HepG2 (cell line): ENCODE data around the gene C2orf15. TPM values are rescaled to one million over a fixed set of nuclear protein-coding genes. Genes with fewer than 3 reads are reported as not detected.

ENCODE experiments used
- ATAC-seq: fragments of 200-7000 bp; cut with Tn5 transposase; 3 replicates; pipeline ENCODE4 v1.9.1; 2020; ENCODE audit warnings: mild to moderate bottlenecking, moderate library complexity
- BruUV-seq: library from RNA; stranded (reverse); fragments of 400-500 nt; replicated peaks from 2 replicates; lab custom pipeline; 2021; lab: Mats Ljungman, UMichigan
- CTCF ChIA-PET: fragments of 300-600 bp; formaldehyde crosslinking; extraction: SDS; loops from one replicate; lab custom pipeline; 2021; ENCODE audit warnings: low total read pairs, inconsistent platforms, low intra/inter-chr PET ratio; lab: Yijun Ruan, JAX
- POLR2A ChIA-PET: fragments of 350-600 bp; sonication (Branson Sonifier 250); formaldehyde crosslinking; loops from one replicate; lab custom pipeline; 2020; ENCODE audit warnings: antibody characterized with exemption, inconsistent platforms; lab: Yijun Ruan, JAX
- DNase-seq: peaks from one replicate; pipeline ENCODE4 v3.0.0-alpha.2; 2015; ENCODE audit warnings: low spot score
- FAIRE-seq: peaks from 3 replicates; lab custom pipeline; 2011; peaks lifted over from hg19 to GRCh38; lab: Jason Lieb, UNC
- H2AFZ ChIP-seq: one replicate; pipeline ENCODE4 v1.6.1; 2011; ENCODE audit warnings: low read length, inconsistent platforms
- H3K27ac ChIP-seq: fragments of 300-600 bp; 3 replicates; pipeline ENCODE4 v1.8.0; 2011; ENCODE audit warnings: mixed run types, mild to moderate bottlenecking, mixed read lengths, low read length, inconsistent platforms; ENCODE audit not compliant: insufficient read depth; ENCODE audit errors: extremely low read length
- H3K27me3 ChIP-seq, 2 experiments: fragments of 200-600 bp in 1 of 2; 2 replicates in 1 of 2; 3 replicates in 1 of 2; pipeline versions ENCODE4 v1.6.0 to v1.8.0; 2011; ENCODE audit warnings: low read length in 2 of 2, mild to moderate bottlenecking in 2 of 2, moderate library complexity in 2 of 2, inconsistent platforms in 1 of 2; ENCODE audit not compliant: insufficient read depth in 2 of 2, control insufficient read depth in 1 of 2
- H3K36me3 ChIP-seq, 2 experiments: fragments of 200-600 bp in 1 of 2; replicated peaks in 1 of 2; 2 replicates in 1 of 2; 3 replicates in 1 of 2; pipeline versions ENCODE4 v1.5.1 to v1.8.0; 2011; ENCODE audit warnings: low read length in 2 of 2, inconsistent platforms in 1 of 2; ENCODE audit not compliant: insufficient read depth in 2 of 2, control insufficient read depth in 1 of 2
- H3K4me1 ChIP-seq: 2 replicates; pipeline ENCODE4 v1.5.1; 2012; ENCODE audit warnings: low read length, inconsistent platforms; ENCODE audit not compliant: insufficient read depth
- H3K4me2 ChIP-seq: 2 replicates; pipeline ENCODE4 v1.6.0; 2011; ENCODE audit warnings: low read depth, low read length, inconsistent platforms
- H3K4me3 ChIP-seq, 3 experiments: fragments of 200-600 bp in 1 of 3; sonication (generic), shearing (Covaris generic) in 1 of 3; replicated peaks in 1 of 3; 2 replicates each; pipeline ENCODE4 v1.5.1; 2011 to 2016; ENCODE audit warnings: low read length in 3 of 3, inconsistent platforms in 2 of 3, low read depth in 2 of 3, mild to moderate bottlenecking in 2 of 3, control low read depth in 1 of 3, mixed read lengths in 1 of 3; ENCODE audit not compliant: insufficient read depth in 1 of 3
- H3K79me2 ChIP-seq: one replicate; pipeline ENCODE4 v1.6.1; 2011; ENCODE audit warnings: low read length, inconsistent platforms; ENCODE audit not compliant: insufficient read depth
- H3K9ac ChIP-seq: 2 replicates; pipeline ENCODE4 v1.6.0; 2011; ENCODE audit warnings: mild to moderate bottlenecking, low read depth, low read length, inconsistent platforms; ENCODE audit not compliant: insufficient read depth
- H3K9me3 ChIP-seq: 2 replicates; pipeline ENCODE4 v1.5.1; 2012; ENCODE audit warnings: mild to moderate bottlenecking, low read length
- H4K20me1 ChIP-seq: 2 replicates; pipeline ENCODE4 v1.6.0; 2011; ENCODE audit warnings: inconsistent platforms, mild to moderate bottlenecking, low read length, moderate library complexity; ENCODE audit not compliant: insufficient read depth
- ARNTL ChIP-seq: sonication (generic); formaldehyde crosslinking; IDR thresholded peaks from 2 replicates; pipeline ENCODE4 v1.4.0; 2020; ENCODE audit warnings: mild to moderate bottlenecking, missing genetic modification reagents
- CCDC6 ChIP-seq: sonication (generic); formaldehyde crosslinking; IDR thresholded peaks from 2 replicates; pipeline ENCODE4 v1.8.1; 2022; ENCODE audit warnings: mild to moderate bottlenecking, missing genetic modification reagents, moderate library complexity
- DMAP1 ChIP-seq: IDR thresholded peaks from 2 replicates; pipeline ENCODE4 v1.6.1; 2016
- NFAT5 ChIP-seq: sonication (generic); formaldehyde crosslinking; IDR thresholded peaks from 2 replicates; pipeline ENCODE4 v1.4.0; 2020; ENCODE audit warnings: missing genetic modification reagents
- NFATC3 ChIP-seq: sonication (generic); formaldehyde crosslinking; IDR thresholded peaks from 2 replicates; pipeline ENCODE4 v1.5.1; 2020; ENCODE audit warnings: mild to moderate bottlenecking, missing genetic modification reagents
- RBFOX2 ChIP-seq: fragments of 200-400 bp; formaldehyde crosslinking; IDR thresholded peaks from 2 replicates; pipeline ENCODE4 v1.6.1; 2017; ENCODE audit warnings: low read depth, mild to moderate bottlenecking, low read length
- ZNF10 ChIP-seq: sonication (generic); formaldehyde crosslinking; IDR thresholded peaks from 2 replicates; pipeline ENCODE4 v1.4.0; 2020; ENCODE audit warnings: mild to moderate bottlenecking, low read depth, missing genetic modification reagents, borderline replicate concordance
- ZNF782 ChIP-seq: sonication (generic); formaldehyde crosslinking; IDR thresholded peaks from 2 replicates; pipeline ENCODE4 v1.4.0; 2020; ENCODE audit warnings: missing genetic modification reagents, mild to moderate bottlenecking, borderline replicate concordance
- WGBS: methylation state at CpG from one replicate; pipeline ENCODE4 v1.1.6; 2017; ENCODE audit warnings: low lambda C conversion rate; 5-methylcytosine and 5-hydroxymethylcytosine counted together
- in situ Hi-C: cut with HindIII; loops from 2 replicates; pipeline ENCODE4 v1.10.0; 2017; ENCODE audit warnings: low pct_unique_long_range_greater_than_20kb; ENCODE audit not compliant: extremely low pct_ligation_motif_present
- intact Hi-C: fragments of 100-400 bp; cut with micrococcal nuclease; formaldehyde crosslinking; loops from one replicate; pipeline ENCODE4 v1.10.0; 2022; ENCODE audit not compliant: unreplicated experiment
- polyA plus RNA-seq, 8 experiments: library from polyadenylated mRNA; depleted of rRNA in 3 of 8; stranded (reverse) in 7 of 8; unstranded in 1 of 8; fragments of >200 nt; fragmentation: Illumina TruSeq in 4 of 8; extraction: Trizol in 4 of 8; gene quantifications; 2 replicates each; pipeline versions ENCODE4 v1.2.1 to v1.2.3, GENCODE V29; 2011 to 2016; ENCODE audit warnings: low read depth in 4 of 8, missing spikeins in 1 of 8, mixed read lengths in 1 of 8; ENCODE audit not compliant: insufficient read depth in 1 of 8
- total RNA-seq, 5 experiments: library from RNA; depleted of rRNA; stranded (reverse); fragments of >200 nt; fragmentation: Illumina TruSeq; extraction: Trizol; gene quantifications; 2 replicates each; pipeline ENCODE4 v1.2.3, GENCODE V29; 2016; ENCODE audit warnings: low read depth in 1 of 5
- TF ChIP-seq, protein P1 (sequence below): sonication (generic); formaldehyde crosslinking; IDR thresholded peaks from 2 replicates; pipeline ENCODE4 v1.4.0; 2020; ENCODE audit warnings: missing genetic modification reagents, borderline replicate concordance
- TF ChIP-seq, protein P2 (sequence below): IDR thresholded peaks from 2 replicates; pipeline ENCODE4 v1.6.1; 2018; ENCODE audit warnings: missing genetic modification reagents

The C2orf15 gene
- total and polyA plus RNA-seq, 2 of the 13 experiments (the other 11 are each of a cell fraction or from before 2014, with no cell fraction given) = 5.5 to 8.3 TPM

DNA sequence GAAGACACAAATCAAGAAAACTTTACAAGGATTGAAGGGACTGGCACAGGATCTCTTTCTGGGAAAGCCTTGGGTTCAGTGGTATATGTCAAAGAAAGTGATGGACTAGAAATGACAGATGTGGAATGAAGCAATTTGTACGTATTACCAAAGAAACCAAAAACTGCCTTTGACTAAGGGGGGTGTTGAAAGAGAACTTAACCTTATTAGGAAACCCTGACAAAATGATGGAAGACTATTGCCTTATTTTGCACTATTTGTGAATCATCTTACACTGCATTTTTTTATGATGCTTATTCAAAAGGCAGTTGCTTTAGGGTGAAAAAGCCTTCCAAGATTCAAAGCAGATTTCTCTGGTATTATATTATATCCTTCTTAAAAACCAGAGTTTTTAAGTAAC is 9.2 kb downstream of the C2orf15 start (continued):
- TF ChIP-seq NFAT5 (CRISPR knock-in tag) = no peak
- TF ChIP-seq ZNF10 (CRISPR knock-in tag) = no peak

DNA sequence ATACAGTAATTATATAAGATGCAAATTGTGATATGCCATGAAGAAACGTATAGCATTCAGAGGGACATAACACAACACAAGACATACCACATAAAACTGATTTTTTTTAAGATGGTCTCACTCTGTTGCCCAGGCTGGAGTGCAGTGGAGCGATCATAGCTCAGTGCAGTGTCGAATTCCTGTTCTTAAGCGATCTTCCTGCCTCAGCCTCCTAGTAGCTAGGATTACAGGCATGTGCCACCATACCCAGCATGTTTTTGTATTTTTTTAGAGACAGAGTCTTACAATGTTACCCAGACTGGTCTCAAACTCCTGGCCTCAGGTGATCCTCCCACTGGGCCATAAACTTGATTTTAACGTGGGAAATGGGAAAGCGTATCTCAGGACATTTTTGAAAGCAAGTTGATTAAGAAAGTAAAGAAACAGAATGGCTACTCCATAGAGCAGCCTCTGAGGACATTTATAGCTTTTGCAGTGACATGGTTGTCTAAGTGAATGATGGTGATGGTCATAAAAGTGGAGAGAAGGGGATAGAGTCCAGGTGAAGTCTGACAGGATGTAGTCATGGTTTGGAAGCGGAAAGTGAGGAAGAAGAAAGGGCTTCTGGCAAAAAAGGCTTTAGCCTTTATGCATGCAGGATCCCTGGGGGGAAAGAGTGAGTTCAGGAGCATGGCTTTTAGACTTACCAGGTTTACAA is 10.8 kb downstream of the C2orf15 start:
- FAIRE-seq (no peak), ATAC-seq (no peak), DNase-seq (no peak)
- Histone ChIP-seq H3K79me2 (peaks cover 18% of the 10 kb centered on the region), H3K27me3 (no peaks in the 10 kb centered on the region; a peak in 1 of 5 replicates), H2AFZ (no peak overlapping the region), H3K9me3 (no peaks in the 10 kb centered on the region), H3K9ac (no peak overlapping the region), H3K27ac (no peak overlapping the region), H3K4me1 (peaks cover 42% of the 10 kb centered on the region), H3K4me3 (no peak overlapping the region), H3K36me3 (no peaks in the 10 kb centered on the region; a peak in 1 of 5 replicates), H4K20me1 (no peaks in the 10 kb centered on the region), H3K4me2 (no peak overlapping the region)
- CTCF ChIA-PET = no interaction called here
- POLR2A ChIA-PET = interaction anchor here (4.9 kb wide), 1 partner anchor 11 kb away, joined by 140 read pairs; the partner anchor contains the start of gene C2orf15
- 94% methylated on average over 7 of the region's 7 CpGs for WGBS
- intact Hi-C loops = no loop called here
- no TSS peak for BruUV-seq
- in situ Hi-C loops = no loop called here
- TF ChIP-seq DMAP1 (CRISPR knock-in tag) (no peak), ARNTL (CRISPR knock-in tag) (no peak), ZNF782 (CRISPR knock-in tag) (no peak), NFATC3 (CRISPR knock-in tag) (no peak), RBFOX2 (no peak), CCDC6 (CRISPR knock-in tag) (no peak)
- TF ChIP-seq, protein P1, sequence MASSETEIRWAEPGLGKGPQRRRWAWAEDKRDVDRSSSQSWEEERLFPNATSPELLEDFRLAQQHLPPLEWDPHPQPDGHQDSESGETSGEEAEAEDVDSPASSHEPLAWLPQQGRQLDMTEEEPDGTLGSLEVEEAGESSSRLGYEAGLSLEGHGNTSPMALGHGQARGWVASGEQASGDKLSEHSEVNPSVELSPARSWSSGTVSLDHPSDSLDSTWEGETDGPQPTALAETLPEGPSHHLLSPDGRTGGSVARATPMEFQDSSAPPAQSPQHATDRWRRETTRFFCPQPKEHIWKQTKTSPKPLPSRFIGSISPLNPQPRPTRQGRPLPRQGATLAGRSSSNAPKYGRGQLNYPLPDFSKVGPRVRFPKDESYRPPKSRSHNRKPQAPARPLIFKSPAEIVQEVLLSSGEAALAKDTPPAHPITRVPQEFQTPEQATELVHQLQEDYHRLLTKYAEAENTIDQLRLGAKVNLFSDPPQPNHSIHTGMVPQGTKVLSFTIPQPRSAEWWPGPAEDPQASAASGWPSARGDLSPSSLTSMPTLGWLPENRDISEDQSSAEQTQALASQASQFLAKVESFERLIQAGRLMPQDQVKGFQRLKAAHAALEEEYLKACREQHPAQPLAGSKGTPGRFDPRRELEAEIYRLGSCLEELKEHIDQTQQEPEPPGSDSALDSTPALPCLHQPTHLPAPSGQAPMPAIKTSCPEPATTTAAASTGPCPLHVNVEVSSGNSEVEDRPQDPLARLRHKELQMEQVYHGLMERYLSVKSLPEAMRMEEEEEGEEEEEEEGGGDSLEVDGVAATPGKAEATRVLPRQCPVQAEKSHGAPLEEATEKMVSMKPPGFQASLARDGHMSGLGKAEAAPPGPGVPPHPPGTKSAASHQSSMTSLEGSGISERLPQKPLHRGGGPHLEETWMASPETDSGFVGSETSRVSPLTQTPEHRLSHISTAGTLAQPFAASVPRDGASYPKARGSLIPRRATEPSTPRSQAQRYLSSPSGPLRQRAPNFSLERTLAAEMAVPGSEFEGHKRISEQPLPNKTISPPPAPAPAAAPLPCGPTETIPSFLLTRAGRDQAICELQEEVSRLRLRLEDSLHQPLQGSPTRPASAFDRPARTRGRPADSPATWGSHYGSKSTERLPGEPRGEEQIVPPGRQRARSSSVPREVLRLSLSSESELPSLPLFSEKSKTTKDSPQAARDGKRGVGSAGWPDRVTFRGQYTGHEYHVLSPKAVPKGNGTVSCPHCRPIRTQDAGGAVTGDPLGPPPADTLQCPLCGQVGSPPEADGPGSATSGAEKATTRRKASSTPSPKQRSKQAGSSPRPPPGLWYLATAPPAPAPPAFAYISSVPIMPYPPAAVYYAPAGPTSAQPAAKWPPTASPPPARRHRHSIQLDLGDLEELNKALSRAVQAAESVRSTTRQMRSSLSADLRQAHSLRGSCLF = no peak
- TF ChIP-seq, protein P2, sequence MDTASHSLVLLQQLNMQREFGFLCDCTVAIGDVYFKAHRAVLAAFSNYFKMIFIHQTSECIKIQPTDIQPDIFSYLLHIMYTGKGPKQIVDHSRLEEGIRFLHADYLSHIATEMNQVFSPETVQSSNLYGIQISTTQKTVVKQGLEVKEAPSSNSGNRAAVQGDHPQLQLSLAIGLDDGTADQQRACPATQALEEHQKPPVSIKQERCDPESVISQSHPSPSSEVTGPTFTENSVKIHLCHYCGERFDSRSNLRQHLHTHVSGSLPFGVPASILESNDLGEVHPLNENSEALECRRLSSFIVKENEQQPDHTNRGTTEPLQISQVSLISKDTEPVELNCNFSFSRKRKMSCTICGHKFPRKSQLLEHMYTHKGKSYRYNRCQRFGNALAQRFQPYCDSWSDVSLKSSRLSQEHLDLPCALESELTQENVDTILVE (CRISPR knock-in tag) = no peak
